ENCODE measurements around the gene CNOT6. TPM values are rescaled to one million over a fixed set of nuclear protein-coding genes. Genes with fewer than 3 reads are reported as not detected.

Gene CNOT6
- total RNA-seq, 1 experiment from 2014 or later, result 32.8 TPM

DNA sequence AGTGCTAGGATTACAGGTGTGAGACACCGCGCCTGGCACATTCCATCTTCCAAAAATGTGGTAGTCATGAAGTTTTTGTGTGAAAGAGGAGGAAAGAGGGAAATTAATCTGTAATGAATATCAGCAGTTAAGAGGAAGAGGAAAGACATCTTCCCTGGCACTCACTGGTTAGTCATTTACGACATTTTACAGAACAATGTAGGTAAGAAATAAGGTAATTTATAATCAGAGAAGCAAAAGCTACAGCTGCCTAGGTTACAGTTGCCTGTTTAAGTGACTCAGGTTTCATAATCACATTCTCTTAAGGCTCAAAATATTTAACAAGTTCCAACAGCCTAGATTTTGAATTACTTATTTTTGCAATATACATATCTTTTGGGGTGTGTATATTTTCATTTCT lies 26.9 kb downstream of the CNOT6 start:
- ChIA-PET CTCF (no interaction called here), POLR2A (no interaction called here)
- ATAC-seq, result no peak
- no peak overlapping the region for H3K4me3 ChIP-seq (ENCODE audit: low read depth in 2 of 2, low read length in 2 of 2)
- no peaks in the 10 kb centered on the region; the same call in 1 of the 2 replicates for H3K4me1 ChIP-seq (ENCODE audit: control insufficient read depth, insufficient read depth, low read length)
- H3K27me3 ChIP-seq (ENCODE audit: control insufficient read depth, insufficient read depth, low read length), result no peaks in the 10 kb centered on the region
- DNase-seq (ENCODE audit: low read depth, low spot score), result no peak
- BruUV-seq (replicated peaks), result no TSS peak
- H3K27ac ChIP-seq (ENCODE audit: low read length), result no peak overlapping the region
- in situ Hi-C loops (cut with HindIII; ENCODE audit: low pct_unique_long_range_greater_than_20kb, low sequenced_read_pairs) (no loop called here), intact Hi-C loops (cut with micrococcal nuclease; ENCODE audit: unreplicated experiment) (no loop called here)
- TF ChIP-seq, protein P1, sequence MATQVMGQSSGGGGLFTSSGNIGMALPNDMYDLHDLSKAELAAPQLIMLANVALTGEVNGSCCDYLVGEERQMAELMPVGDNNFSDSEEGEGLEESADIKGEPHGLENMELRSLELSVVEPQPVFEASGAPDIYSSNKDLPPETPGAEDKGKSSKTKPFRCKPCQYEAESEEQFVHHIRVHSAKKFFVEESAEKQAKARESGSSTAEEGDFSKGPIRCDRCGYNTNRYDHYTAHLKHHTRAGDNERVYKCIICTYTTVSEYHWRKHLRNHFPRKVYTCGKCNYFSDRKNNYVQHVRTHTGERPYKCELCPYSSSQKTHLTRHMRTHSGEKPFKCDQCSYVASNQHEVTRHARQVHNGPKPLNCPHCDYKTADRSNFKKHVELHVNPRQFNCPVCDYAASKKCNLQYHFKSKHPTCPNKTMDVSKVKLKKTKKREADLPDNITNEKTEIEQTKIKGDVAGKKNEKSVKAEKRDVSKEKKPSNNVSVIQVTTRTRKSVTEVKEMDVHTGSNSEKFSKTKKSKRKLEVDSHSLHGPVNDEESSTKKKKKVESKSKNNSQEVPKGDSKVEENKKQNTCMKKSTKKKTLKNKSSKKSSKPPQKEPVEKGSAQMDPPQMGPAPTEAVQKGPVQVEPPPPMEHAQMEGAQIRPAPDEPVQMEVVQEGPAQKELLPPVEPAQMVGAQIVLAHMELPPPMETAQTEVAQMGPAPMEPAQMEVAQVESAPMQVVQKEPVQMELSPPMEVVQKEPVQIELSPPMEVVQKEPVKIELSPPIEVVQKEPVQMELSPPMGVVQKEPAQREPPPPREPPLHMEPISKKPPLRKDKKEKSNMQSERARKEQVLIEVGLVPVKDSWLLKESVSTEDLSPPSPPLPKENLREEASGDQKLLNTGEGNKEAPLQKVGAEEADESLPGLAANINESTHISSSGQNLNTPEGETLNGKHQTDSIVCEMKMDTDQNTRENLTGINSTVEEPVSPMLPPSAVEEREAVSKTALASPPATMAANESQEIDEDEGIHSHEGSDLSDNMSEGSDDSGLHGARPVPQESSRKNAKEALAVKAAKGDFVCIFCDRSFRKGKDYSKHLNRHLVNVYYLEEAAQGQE (IDR thresholded peaks at IDR 0.05; ENCODE audit: insufficient read depth in 1 of 2, low read depth in 2 of 2, low read length in 1 of 2), result no peak
- TF ChIP-seq, protein P2, sequence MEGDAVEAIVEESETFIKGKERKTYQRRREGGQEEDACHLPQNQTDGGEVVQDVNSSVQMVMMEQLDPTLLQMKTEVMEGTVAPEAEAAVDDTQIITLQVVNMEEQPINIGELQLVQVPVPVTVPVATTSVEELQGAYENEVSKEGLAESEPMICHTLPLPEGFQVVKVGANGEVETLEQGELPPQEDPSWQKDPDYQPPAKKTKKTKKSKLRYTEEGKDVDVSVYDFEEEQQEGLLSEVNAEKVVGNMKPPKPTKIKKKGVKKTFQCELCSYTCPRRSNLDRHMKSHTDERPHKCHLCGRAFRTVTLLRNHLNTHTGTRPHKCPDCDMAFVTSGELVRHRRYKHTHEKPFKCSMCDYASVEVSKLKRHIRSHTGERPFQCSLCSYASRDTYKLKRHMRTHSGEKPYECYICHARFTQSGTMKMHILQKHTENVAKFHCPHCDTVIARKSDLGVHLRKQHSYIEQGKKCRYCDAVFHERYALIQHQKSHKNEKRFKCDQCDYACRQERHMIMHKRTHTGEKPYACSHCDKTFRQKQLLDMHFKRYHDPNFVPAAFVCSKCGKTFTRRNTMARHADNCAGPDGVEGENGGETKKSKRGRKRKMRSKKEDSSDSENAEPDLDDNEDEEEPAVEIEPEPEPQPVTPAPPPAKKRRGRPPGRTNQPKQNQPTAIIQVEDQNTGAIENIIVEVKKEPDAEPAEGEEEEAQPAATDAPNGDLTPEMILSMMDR (IDR thresholded peaks at IDR 0.05), result no peak
- no peak for TF ChIP-seq SIN3A (IDR thresholded peaks at IDR 0.05; ENCODE audit: borderline replicate concordance, insufficient read depth, low read depth, low read length)
- TF ChIP-seq TCF7L2 (IDR thresholded peaks at IDR 0.05; ENCODE audit: low read depth, low read length), result no peak
- no peak for TF ChIP-seq POLR2AphosphoS5 (IDR thresholded peaks at IDR 0.05; ENCODE audit: low read depth, low read length)
- H3K36me3 ChIP-seq (ENCODE audit: control insufficient read depth, insufficient read depth, low read length), result no peaks in the 10 kb centered on the region
- H3K9me3 ChIP-seq (ENCODE audit: control insufficient read depth, insufficient read depth, low read depth, low read length), result no peaks in the 10 kb centered on the region

DNA sequence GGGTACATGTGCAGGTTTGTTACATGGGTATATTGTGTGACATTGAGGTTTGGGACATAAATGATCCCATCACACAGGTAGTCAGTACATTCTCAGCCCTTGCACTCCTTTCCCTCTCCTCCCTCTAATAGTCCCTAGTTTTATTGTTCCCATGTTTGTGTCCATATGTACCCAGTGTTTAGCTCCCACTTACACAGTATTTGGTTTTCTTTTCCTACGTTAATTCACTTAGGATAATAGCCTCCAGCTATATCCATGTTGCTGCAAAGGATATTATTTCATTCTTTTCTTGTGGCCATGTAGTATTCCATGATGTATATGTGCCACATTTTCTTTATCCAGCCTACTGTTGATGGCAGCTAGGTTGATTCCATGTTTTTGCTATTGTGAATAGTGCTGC lies 27.4 kb downstream of the CNOT6 start:
- TF ChIP-seq POLR2AphosphoS5 (IDR thresholded peaks at IDR 0.05; ENCODE audit: low read depth, low read length), result no peak
- no peak for TF ChIP-seq TCF7L2 (IDR thresholded peaks at IDR 0.05; ENCODE audit: low read depth, low read length)
- TF ChIP-seq SIN3A (IDR thresholded peaks at IDR 0.05; ENCODE audit: borderline replicate concordance, insufficient read depth, low read depth, low read length), result no peak
- TF ChIP-seq, protein P1 (IDR thresholded peaks at IDR 0.05; ENCODE audit: insufficient read depth in 1 of 2, low read depth in 2 of 2, low read length in 1 of 2), result no peak
- TF ChIP-seq, protein P2 (IDR thresholded peaks at IDR 0.05), result no peak
- no peak overlapping the region for H3K27ac ChIP-seq (ENCODE audit: low read length)
- CTCF ChIA-PET, result interaction anchor here (0.6 kb wide), 1 partner anchor 173 kb away, joined by 7 read pairs; no protein-coding TSS in a partner anchor
- in situ Hi-C loops (cut with HindIII; ENCODE audit: low pct_unique_long_range_greater_than_20kb, low sequenced_read_pairs) (no loop called here), intact Hi-C loops (cut with micrococcal nuclease; ENCODE audit: unreplicated experiment) (no loop called here)
- BruUV-seq (replicated peaks), result no TSS peak
- no peaks in the 10 kb centered on the region for H3K27me3 ChIP-seq (ENCODE audit: control insufficient read depth, insufficient read depth, low read length)
- no peak overlapping the region for H3K4me3 ChIP-seq (ENCODE audit: low read depth in 2 of 2, low read length in 2 of 2)
- no peaks in the 10 kb centered on the region for H3K36me3 ChIP-seq (ENCODE audit: control insufficient read depth, insufficient read depth, low read length)
- POLR2A ChIA-PET, result no interaction called here
- no peaks in the 10 kb centered on the region; the same call in 1 of the 2 replicates for H3K4me1 ChIP-seq (ENCODE audit: control insufficient read depth, insufficient read depth, low read length)
- ATAC-seq (no peak), DNase-seq (ENCODE audit: low read depth, low spot score) (no peak)
- H3K9me3 ChIP-seq (ENCODE audit: control insufficient read depth, insufficient read depth, low read depth, low read length), result no peaks in the 10 kb centered on the region
